C1 segment of cervical spinal cord (tissue), 14 donors: ENCODE results near the gene KCNJ9.
A peak's percentile ranks its signal among the peaks of the same experiment; 100 is the strongest.
"Not testable (repeated sequence)": the region's sequence is repeated elsewhere in the genome, so short reads cannot be mapped to it uniquely, and the experiment has no call there.

Experiments
- DNase-seq, 14 donors: peaks; one replicate each; lab custom pipeline; 2025; lab: John Stamatoyannopoulos, UW

KCNJ9 gene

GRCh38 chr1:160081261-160081936 is at the start of gene KCNJ9:
Gene KCNJ9 (plus strand): TSS chr1:160081538. CDS start chr1:160084031, 2,493 bp downstream.
- peak in 12 of 14 donors; percentile 26 to 99 (median 60) for DNase-seq

GRCh38 chr1:160032165-160032820 is 49.0 kb upstream of the KCNJ9 start:
- DNase-seq, result peak in 3 of 14 donors; percentile 8 to 55 (median 11)

- no peak for DNase-seq
These were observed 40.9 kb upstream of the KCNJ9 start for GRCh38 chr1:160040476-160040875.

GRCh38 chr1:160043543-160043942 is 37.8 kb upstream of the KCNJ9 start:
- no peak for DNase-seq

- no peak for DNase-seq
These were observed 35.7 kb upstream of the KCNJ9 start for GRCh38 chr1:160045653-160046052.

GRCh38 chr1:160046494-160047110 is 34.7 kb upstream of the KCNJ9 start:
- DNase-seq, result peak in 12 of 14 donors; percentile 52 to 89 (median 80)

GRCh38 chr1:160047111-160047991 is 34.0 kb upstream of the KCNJ9 start:
- DNase-seq, result no peak

- DNase-seq, result no peak
These were observed 33.0 kb upstream of the KCNJ9 start for GRCh38 chr1:160048335-160048734.

GRCh38 chr1:160049101-160049500 is 32.2 kb upstream of the KCNJ9 start:
- no peak for DNase-seq

GRCh38 chr1:160050182-160050581 is 31.2 kb upstream of the KCNJ9 start:
- DNase-seq, result not testable (repeated sequence)

GRCh38 chr1:160050619-160051018 is 30.7 kb upstream of the KCNJ9 start:
- no peak for DNase-seq

GRCh38 chr1:160052936-160053335 is 28.4 kb upstream of the KCNJ9 start:
- DNase-seq, result no peak

- no peak for DNase-seq
These were observed 27.6 kb upstream of the KCNJ9 start for GRCh38 chr1:160053548-160054365.

- no peak for DNase-seq
These were observed 24.6 kb upstream of the KCNJ9 start for GRCh38 chr1:160056648-160057169.

- DNase-seq, result peak in 1 of 14 donors; percentile 13
These were observed 23.3 kb upstream of the KCNJ9 start for GRCh38 chr1:160058087-160058486.

GRCh38 chr1:160061369-160062229 is 19.7 kb upstream of the KCNJ9 start:
- DNase-seq, result peak in 6 of 14 donors; percentile 53 to 92 (median 70)

GRCh38 chr1:160062230-160062532 is 19.2 kb upstream of the KCNJ9 start:
- peak in 12 of 14 donors; percentile 64 to 97 (median 92) for DNase-seq

- DNase-seq, result peak in 3 of 14 donors; percentile 46 to 58 (median 50)
These were observed 18.2 kb upstream of the KCNJ9 start for GRCh38 chr1:160063176-160063575.

GRCh38 chr1:160064164-160064563 is 17.2 kb upstream of the KCNJ9 start:
- DNase-seq, result no peak

- peak in 3 of 14 donors; percentile 16 to 22 (median 19) for DNase-seq
These were observed 16.6 kb upstream of the KCNJ9 start for GRCh38 chr1:160064746-160065145.
